Measurements from ENCODE around the gene PDE11A. TPM values are rescaled to one million over a fixed set of nuclear protein-coding genes. Genes with fewer than 3 reads are reported as not detected.

Gene PDE11A
- total and polyA plus RNA-seq, 10 donors, result 0.02 to 1.2 (median 0.22) TPM; not detected in 3

DNA sequence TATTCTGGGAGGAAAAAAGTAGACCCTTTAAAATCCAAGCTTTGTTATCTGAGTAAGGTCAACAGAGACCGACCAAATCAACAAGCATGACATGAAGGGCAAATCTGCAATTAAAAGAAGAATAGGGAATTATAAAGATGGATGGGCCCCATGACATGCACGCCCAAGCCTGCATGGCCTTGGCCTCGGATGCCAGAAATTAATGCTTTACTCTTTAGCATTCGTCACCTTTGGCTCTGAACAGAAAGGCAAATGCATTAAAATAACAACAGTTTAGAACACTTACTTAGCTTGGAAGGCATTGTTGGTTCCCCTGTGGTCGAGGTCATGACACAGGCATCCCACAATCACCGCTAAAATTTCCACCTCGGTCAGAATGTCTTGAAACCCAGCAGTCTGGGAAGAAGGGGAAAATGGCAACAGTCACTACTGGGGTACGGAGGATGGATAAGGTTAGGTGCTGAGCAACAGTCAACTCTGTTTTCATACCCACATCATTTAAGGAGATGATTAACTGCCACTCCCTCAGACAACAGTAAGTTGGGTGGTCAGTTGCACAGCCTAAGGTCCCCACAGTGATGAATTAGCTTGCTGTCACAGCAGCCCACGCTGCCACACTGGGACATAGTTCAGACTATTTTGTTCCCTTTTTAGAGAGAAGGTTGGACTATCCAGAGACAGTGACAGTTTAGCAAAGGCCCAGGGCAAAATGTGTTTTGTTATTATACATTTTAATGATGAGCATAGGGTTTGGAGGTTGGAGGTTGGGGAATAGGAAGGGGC lies 360.9 kb downstream of the PDE11A start:
- TF ChIP-seq CTCF (IDR thresholded peaks at IDR 0.05 in 8 of 11, conservative IDR thresholded peaks at IDR 0.05 in 3 of 11) (no peak), POLR2AphosphoS5 (IDR thresholded peaks at IDR 0.05) (no peak), POLR2A (IDR thresholded peaks at IDR 0.05) (no peak)
- no peaks in the 10 kb centered on the region for H3K4me1 ChIP-seq
- WGBS, 5 donors, result 73 to 80% (median 78%) methylated on average over 9 of the region's 9 CpGs

DNA sequence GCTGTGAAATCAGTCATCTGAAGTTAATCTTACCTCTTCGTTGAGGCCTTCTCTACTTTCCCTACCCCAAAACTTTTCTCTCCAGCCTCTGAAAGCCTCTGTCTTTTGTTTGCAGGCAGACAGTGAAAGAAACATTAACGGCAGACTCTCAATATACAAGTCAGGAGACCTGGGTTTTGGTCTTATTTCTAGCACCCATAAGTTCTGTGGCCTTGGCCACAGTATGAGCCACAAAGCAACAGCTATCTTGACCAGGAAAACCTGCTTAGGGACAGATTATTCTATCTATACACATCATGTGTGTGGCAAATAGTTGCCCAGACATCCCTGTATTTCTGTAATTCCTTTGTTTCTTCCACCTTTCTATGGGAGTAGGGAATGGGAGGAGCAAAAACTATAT lies 361.7 kb downstream of the PDE11A start:
- Histone ChIP-seq H3K27ac (no peak overlapping the region), H3K27me3 (replicated peaks in 1 of 7) (peaks cover 0 to 11% (median 0%) of the 10 kb centered on the region in 7 donors), H3K4me1 (no peaks in the 10 kb centered on the region), H3K36me3 (no peaks in the 10 kb centered on the region), H3K9me3 (no peaks in the 10 kb centered on the region), H3K4me3 (no peak overlapping the region)
- TF ChIP-seq POLR2A (IDR thresholded peaks at IDR 0.05) (no peak), POLR2AphosphoS5 (IDR thresholded peaks at IDR 0.05) (no peak), CTCF (IDR thresholded peaks at IDR 0.05 in 8 of 11, conservative IDR thresholded peaks at IDR 0.05 in 3 of 11) (no peak)
- DNase-seq, result no peak
- intact Hi-C loops (cut with DNase I; ENCODE audit: low total_unique reads), result no loop called here
- 85 to 91% (median 88%) methylated on average over 2 of the region's 2 CpGs for WGBS, 5 donors

More for the DNA sequence above, 360.9 kb downstream of the PDE11A start:
- Histone ChIP-seq H3K27me3 (replicated peaks in 1 of 7) (peaks cover 0 to 11% (median 0%) of the 10 kb centered on the region in 7 donors), H3K27ac (no peak overlapping the region), H3K9me3 (no peaks in the 10 kb centered on the region), H3K36me3 (no peaks in the 10 kb centered on the region), H3K4me3 (no peak overlapping the region)
- DNase-seq, result no peak
- intact Hi-C loops (cut with DNase I; ENCODE audit: low total_unique reads), result no loop called here

DNA sequence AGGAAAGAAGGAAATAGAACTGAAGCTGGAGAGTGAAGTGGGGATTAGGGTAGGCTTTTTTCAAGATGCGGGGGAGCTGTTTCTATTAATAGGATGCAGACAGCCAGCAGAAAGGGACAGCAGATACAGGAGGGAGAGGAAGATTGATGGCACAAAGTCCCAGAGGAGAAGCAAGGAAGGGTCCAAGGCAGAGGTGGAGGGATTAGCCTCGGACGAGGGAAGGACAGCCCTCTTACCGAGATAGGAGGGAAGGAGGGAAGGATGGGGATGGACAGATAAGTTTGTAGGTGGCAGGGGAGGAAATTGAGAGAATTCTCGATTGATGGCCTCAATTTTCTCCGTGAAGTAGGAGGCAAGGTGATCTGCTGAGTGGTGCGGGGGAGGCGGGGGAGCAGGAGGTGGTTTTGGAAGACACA lies 362.6 kb downstream of the PDE11A start:
- Histone ChIP-seq H3K27ac (no peak overlapping the region), H3K4me1 (no peaks in the 10 kb centered on the region), H3K36me3 (no peaks in the 10 kb centered on the region), H3K9me3 (no peaks in the 10 kb centered on the region), H3K27me3 (replicated peaks in 1 of 7) (peaks cover 0 to 11% (median 0%) of the 10 kb centered on the region in 7 donors), H3K4me3 (no peak overlapping the region)
- WGBS, 5 donors, result 80 to 86% (median 82%) methylated on average over 8 of the region's 8 CpGs
- intact Hi-C loops (cut with DNase I; ENCODE audit: low total_unique reads), result no loop called here
- no peak for DNase-seq
- no peak for TF ChIP-seq CTCF (IDR thresholded peaks at IDR 0.05 in 8 of 11, conservative IDR thresholded peaks at IDR 0.05 in 3 of 11)
- no peak for TF ChIP-seq POLR2AphosphoS5 (IDR thresholded peaks at IDR 0.05)
- TF ChIP-seq POLR2A (IDR thresholded peaks at IDR 0.05), result no peak

DNA sequence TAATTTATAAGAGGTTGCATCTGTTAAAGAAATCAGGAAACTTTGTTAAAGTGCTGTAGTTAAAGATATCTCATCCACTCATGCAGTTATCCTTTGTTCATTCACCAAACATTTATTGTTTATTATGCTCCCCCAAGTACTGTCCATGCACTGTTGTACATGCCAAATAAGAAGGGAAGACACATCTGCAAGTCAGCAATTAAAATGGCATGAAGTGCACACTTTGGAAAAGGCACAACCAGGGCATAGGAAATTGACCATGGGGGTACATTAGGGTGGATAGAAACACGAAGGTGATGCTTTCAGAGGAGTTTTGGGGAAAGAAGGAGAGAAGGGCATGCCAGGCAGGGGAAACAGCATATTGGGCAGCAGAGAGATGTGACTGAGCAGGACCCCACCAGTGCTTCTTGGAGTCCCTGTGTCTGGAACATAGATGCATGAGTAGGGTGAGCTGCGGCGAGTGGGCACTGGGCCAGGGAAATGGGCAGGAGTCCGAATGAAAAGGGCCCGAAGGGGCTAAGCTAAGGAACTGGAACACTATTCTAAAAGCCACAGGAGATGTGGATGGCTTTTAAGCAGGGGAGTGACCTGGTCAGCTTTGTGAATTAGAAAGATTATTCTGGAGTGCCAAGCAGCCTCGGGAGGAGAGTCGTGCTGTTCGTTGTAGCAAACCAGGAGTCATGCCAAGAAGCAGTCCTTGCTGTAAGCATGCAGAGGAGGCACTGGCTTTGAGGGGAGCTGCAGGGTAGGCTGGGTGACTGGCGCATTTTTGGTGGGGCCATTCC lies 363.7 kb downstream of the PDE11A start:
- no peaks in the 10 kb centered on the region for H3K4me1 ChIP-seq
- TF ChIP-seq CTCF (IDR thresholded peaks at IDR 0.05 in 8 of 11, conservative IDR thresholded peaks at IDR 0.05 in 3 of 11) (no peak), POLR2AphosphoS5 (IDR thresholded peaks at IDR 0.05) (no peak)
- H3K9me3 ChIP-seq, result no peaks in the 10 kb centered on the region
- peaks cover 0 to 11% (median 0%) of the 10 kb centered on the region in 7 donors for H3K27me3 ChIP-seq (replicated peaks in 1 of 7)
- intact Hi-C loops (cut with DNase I; ENCODE audit: low total_unique reads), result no loop called here
- 61 to 82% (median 81%) methylated on average over 9 of the region's 9 CpGs for whole genome bisulfite sequencing, 5 donors
- DNase-seq, result no peak
- H3K27ac ChIP-seq, result no peak overlapping the region
- no peak overlapping the region for H3K4me3 ChIP-seq
- H3K36me3 ChIP-seq, result no peaks in the 10 kb centered on the region
